Thyroid gland (tissue), 4 donors: ENCODE measurements around the gene HHLA2. TPM values are rescaled to one million over a fixed set of nuclear protein-coding genes. Genes with fewer than 3 reads are reported as not detected.
"Not testable (repeated sequence)": the region's sequence is repeated elsewhere in the genome, so short reads cannot be mapped to it uniquely, and the experiment has no call there.

ENCODE experiments used
- DNase-seq, 2 donors: peaks; one replicate each; pipeline ENCODE4 v3.0.0-alpha.2; 2019
- H3K27ac ChIP-seq, 3 donors: fragments of 200-600 bp; sonication (generic); 1 replicate in 2 of 3; 2 replicates in 1 of 3; pipeline ENCODE4 v1.5.1; 2016 to 2019; ENCODE audit warnings: mild to moderate bottlenecking in 1 of 3, moderate library complexity in 1 of 3
- H3K27me3 ChIP-seq: fragments of 200-600 bp; sonication (generic); one replicate; pipeline ENCODE4 v1.5.1; 2019
- H3K36me3 ChIP-seq, 2 donors: fragments of 200-600 bp; sonication (generic); one replicate each; pipeline ENCODE4 v1.5.1; 2016 to 2019
- H3K4me1 ChIP-seq, 2 donors: fragments of 200-600 bp; sonication (generic); one replicate each; pipeline ENCODE4 v1.5.1; 2017 to 2019
- H3K4me3 ChIP-seq, 3 donors: fragments of 200-600 bp; sonication (generic); replicated peaks in 1 of 3; 1 replicate in 2 of 3; 2 replicates in 1 of 3; pipeline ENCODE4 v1.5.1; 2016; ENCODE audit warnings: mild to moderate bottlenecking in 1 of 3
- H3K9me3 ChIP-seq: fragments of 200-600 bp; sonication (generic); one replicate; pipeline ENCODE4 v1.5.1; 2017
- POLR2A ChIP-seq, 2 donors: fragments of 450-650 bp; IDR thresholded peaks; one replicate each; pipeline ENCODE4 v1.6.1; 2017; ENCODE audit warnings: antibody characterized with exemption in 2 of 2, mild to moderate bottlenecking in 2 of 2, moderate library complexity in 1 of 2
- whole genome bisulfite sequencing, 2 donors: methylation state at CpG; one replicate each; pipeline ENCODE4 v1.1.5; 2017; 5-methylcytosine and 5-hydroxymethylcytosine counted together
- intact Hi-C: fragments of 100-400 bp; cut with DNase I; formaldehyde crosslinking; loops from one replicate; pipeline ENCODE4 v1.15.1; 2023
- total RNA-seq, 4 donors: library from RNA; depleted of rRNA; stranded (reverse); fragments of >200 nt; gene quantifications; one replicate each; pipeline ENCODE4 v1.2.3, GENCODE V29; 2016
- TF ChIP-seq, protein P1 (sequence below), 6 experiments: fragments of 200-600 bp in 3 of 6; fragments of 450-650 bp in 3 of 6; sonication (generic) in 3 of 6; IDR thresholded peaks; one replicate each; pipeline ENCODE4 v1.5.1; 2016 to 2019; ENCODE audit warnings: antibody characterized with exemption in 6 of 6, mild to moderate bottlenecking in 2 of 6, inconsistent platforms in 1 of 6, moderate library complexity in 1 of 6

HHLA2 gene
- total RNA-seq, 4 donors from 2014 or later: not detected

GRCh38 chr3:108285176-108285575, 11.2 kb upstream of the HHLA2 start:
- H3K27me3 ChIP-seq: no peaks in the 10 kb centered on the region
- no peak overlapping the region for H3K4me3 ChIP-seq
- peaks cover 0 to 3% of the 10 kb centered on the region in 2 donors for H3K4me1 ChIP-seq
- H3K9me3 ChIP-seq: no peaks in the 10 kb centered on the region
- no peak for DNase-seq
- H3K36me3 ChIP-seq: no peaks in the 10 kb centered on the region
- no peak for TF ChIP-seq POLR2A (IDR thresholded peaks at IDR 0.05)
- TF ChIP-seq, protein P1, sequence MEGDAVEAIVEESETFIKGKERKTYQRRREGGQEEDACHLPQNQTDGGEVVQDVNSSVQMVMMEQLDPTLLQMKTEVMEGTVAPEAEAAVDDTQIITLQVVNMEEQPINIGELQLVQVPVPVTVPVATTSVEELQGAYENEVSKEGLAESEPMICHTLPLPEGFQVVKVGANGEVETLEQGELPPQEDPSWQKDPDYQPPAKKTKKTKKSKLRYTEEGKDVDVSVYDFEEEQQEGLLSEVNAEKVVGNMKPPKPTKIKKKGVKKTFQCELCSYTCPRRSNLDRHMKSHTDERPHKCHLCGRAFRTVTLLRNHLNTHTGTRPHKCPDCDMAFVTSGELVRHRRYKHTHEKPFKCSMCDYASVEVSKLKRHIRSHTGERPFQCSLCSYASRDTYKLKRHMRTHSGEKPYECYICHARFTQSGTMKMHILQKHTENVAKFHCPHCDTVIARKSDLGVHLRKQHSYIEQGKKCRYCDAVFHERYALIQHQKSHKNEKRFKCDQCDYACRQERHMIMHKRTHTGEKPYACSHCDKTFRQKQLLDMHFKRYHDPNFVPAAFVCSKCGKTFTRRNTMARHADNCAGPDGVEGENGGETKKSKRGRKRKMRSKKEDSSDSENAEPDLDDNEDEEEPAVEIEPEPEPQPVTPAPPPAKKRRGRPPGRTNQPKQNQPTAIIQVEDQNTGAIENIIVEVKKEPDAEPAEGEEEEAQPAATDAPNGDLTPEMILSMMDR (IDR thresholded peaks at IDR 0.05): no peak
- intact Hi-C loops: no loop called here
- 86 to 88% methylated on average over 1 of the region's 1 CpG for WGBS, 2 donors
- no peak overlapping the region for H3K27ac ChIP-seq

GRCh38 chr3:108287146-108287545, 9.2 kb upstream of the HHLA2 start:
- no peak overlapping the region for H3K27ac ChIP-seq
- WGBS, 2 donors: 0% methylated on average over 1 of the region's 1 CpG
- TF ChIP-seq, protein P1 (IDR thresholded peaks at IDR 0.05): no peak
- TF ChIP-seq POLR2A (IDR thresholded peaks at IDR 0.05): no peak
- no peak overlapping the region for H3K4me3 ChIP-seq
- no peaks in the 10 kb centered on the region for H3K36me3 ChIP-seq
- no peak for DNase-seq
- H3K4me1 ChIP-seq: peaks cover 0 to 3% of the 10 kb centered on the region in 2 donors
- H3K27me3 ChIP-seq: no peaks in the 10 kb centered on the region
- intact Hi-C loops: no loop called here
- no peaks in the 10 kb centered on the region for H3K9me3 ChIP-seq

DNA sequence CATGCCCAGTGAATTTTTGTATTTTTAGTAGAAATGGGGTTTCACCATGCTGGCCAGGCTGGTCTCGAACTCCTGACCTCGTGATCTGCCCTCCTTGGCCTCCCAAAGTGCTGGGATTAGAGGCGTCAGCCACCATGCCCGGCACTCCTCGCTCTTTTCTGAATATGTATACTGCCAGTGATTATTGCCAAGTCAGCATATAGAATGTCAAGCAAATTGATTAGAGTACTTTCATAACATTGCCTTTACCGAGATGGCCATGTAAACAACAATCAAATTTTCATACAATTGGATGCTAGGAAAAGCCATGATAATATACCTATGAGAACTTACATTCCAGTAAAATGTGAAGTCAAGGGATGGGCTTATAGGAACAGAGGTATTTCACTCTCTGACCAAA, 8.2 kb upstream of the HHLA2 start:
- H3K27ac ChIP-seq, DNase-seq, H3K4me3 ChIP-seq, H3K4me1 ChIP-seq, H3K36me3 ChIP-seq, intact Hi-C loops, H3K9me3 ChIP-seq, H3K27me3 ChIP-seq: not testable (repeated sequence)
- WGBS, 2 donors: 92 to 96% methylated on average over 6 of the region's 6 CpGs

- DNase-seq: no peak
- TF ChIP-seq, protein P1 (IDR thresholded peaks at IDR 0.05): no peak
- no peak for TF ChIP-seq POLR2A (IDR thresholded peaks at IDR 0.05)
- intact Hi-C loops: no loop called here
- Histone ChIP-seq H3K36me3 (no peaks in the 10 kb centered on the region), H3K4me3 (no peak overlapping the region), H3K27me3 (no peaks in the 10 kb centered on the region), H3K4me1 (no peaks in the 10 kb centered on the region), H3K27ac (no peak overlapping the region), H3K9me3 (no peaks in the 10 kb centered on the region)
- WGBS, 2 donors: 81 to 83% methylated on average over 2 of the region's 2 CpGs
Measured at GRCh38 chr3:108289159-108289558, 7.2 kb upstream of the HHLA2 start.

DNA sequence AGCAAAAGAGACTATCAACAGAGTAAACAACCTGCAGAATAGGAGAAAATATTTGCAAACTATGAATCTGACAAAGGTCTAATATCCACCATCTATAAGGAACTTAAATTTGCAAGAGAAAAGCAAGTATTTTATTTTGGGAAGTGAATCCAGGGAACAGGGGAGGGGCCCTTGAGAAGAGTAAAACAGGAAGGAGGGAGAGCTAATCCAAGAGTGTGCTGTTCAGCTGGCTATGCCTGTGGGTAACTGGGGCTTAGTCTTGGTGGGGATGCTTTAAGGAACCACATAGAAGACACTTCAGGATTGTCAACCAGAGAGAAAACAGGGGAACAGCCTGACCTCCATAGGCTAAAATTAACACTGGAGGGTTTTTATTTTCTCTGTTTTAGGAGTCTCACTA, 3.9 kb upstream of the HHLA2 start:
- no peaks in the 10 kb centered on the region for H3K27me3 ChIP-seq
- H3K36me3 ChIP-seq: no peaks in the 10 kb centered on the region
- peaks cover 0 to under 1% of the 10 kb centered on the region in 2 donors for H3K4me1 ChIP-seq
- no peak overlapping the region for H3K27ac ChIP-seq
- TF ChIP-seq, protein P1 (IDR thresholded peaks at IDR 0.05): no peak
- no peak for TF ChIP-seq POLR2A (IDR thresholded peaks at IDR 0.05)
- no peaks in the 10 kb centered on the region for H3K9me3 ChIP-seq
- no peak for DNase-seq
- H3K4me3 ChIP-seq: no peak overlapping the region
- intact Hi-C loops: no loop called here

DNA sequence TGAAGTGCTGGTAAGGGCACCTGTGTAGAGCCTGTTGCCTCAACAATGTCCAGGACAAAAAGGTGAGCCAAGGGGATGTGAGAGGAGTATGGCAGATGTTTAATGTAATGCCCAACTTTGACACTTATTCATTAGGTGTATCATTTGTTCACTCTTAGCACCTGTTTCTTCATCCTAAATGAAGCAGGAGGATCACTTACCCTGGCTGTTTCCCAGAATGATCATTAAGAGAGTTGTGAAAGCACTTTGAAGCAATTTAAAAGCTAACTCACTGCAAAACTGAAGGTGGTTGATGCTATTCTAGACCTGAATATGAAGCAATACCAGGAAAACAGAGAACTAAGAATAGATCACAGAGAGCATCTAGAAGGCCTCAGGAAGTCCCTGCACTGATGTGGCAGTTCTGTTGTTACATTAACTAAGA, 3.4 kb upstream of the HHLA2 start:
- no peaks in the 10 kb centered on the region for H3K27me3 ChIP-seq
- DNase-seq: no peak
- no peak overlapping the region for H3K27ac ChIP-seq
- no peaks in the 10 kb centered on the region for H3K36me3 ChIP-seq
- TF ChIP-seq, protein P1 (IDR thresholded peaks at IDR 0.05): no peak
- no peak for TF ChIP-seq POLR2A (IDR thresholded peaks at IDR 0.05)
- intact Hi-C loops: no loop called here
- H3K4me3 ChIP-seq: no peak overlapping the region
- peaks cover 0 to 5% of the 10 kb centered on the region in 2 donors for H3K4me1 ChIP-seq
- H3K9me3 ChIP-seq: no peaks in the 10 kb centered on the region
